Activated T-helper 1 cell treated with anti-CD3 and anti-CD28 coated beads, Interleukin-2, amount 50 U/mL, for 16 hours (primary cell): ENCODE measurements around the gene MFSD6.
"Not testable (repeated sequence)": the region's sequence is repeated elsewhere in the genome, so short reads cannot be mapped to it uniquely, and the experiment has no call there.

ENCODE experiments used
- DNase-seq, 2 donors: peaks; one replicate each; pipeline ENCODE4 v3.0.0-alpha.2; 2020; ENCODE audit warnings: low read depth in 1 of 2, low spot score in 1 of 2

MFSD6 gene

GRCh38 chr2:190497428-190497827 is 89.3 kb downstream of the MFSD6 start:
- no peak for DNase-seq

DNA sequence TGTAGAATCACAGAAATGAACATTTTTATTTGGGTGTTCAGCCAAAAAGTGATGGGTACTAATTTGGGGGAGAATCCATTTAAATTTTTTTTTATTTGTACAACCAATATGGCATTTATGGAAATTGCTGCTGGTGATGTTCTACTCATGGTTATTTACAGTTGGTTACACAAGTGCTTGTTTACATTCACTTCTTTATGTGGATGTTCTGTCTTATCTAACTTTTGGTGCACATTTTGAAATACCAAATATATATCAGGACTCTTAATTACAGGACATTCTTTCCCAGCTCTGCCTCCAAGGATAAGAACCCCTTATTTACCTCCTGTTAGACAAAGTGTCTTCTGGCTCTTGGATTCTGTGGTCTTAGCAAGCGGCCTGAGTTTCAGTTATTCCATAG is 91.1 kb downstream of the MFSD6 start:
- DNase-seq, result no peak

- no peak for DNase-seq
These were observed 91.9 kb downstream of the MFSD6 start for GRCh38 chr2:190500054-190500502.

GRCh38 chr2:190501231-190501630 is 93.1 kb downstream of the MFSD6 start:
- DNase-seq, result no peak

GRCh38 chr2:190501702-190502407 is 93.7 kb downstream of the MFSD6 start:
- no peak for DNase-seq

DNA sequence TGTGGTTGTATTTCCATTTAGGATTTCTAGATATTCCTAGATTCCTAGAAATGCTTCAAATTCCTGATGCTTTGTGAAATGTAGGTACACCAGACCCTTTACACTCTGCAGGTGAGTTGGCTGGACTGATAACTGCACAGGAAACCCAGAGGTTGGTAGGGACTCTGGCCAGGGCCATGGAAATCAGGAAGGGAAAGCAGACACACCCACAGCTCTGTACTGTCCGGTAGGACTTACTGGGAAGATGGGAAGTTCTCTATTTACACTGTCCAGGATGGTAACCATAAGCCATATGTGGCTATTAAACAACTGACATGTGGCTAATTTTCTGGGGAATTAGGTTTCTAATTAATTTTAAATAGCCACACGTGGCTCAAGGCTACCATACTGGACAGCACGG is 94.9 kb downstream of the MFSD6 start:
- DNase-seq, result no peak

- no peak for DNase-seq
These were observed 96.8 kb downstream of the MFSD6 start for GRCh38 chr2:190504912-190505311.

- DNase-seq, result no peak
These were observed 97.5 kb downstream of the MFSD6 start for GRCh38 chr2:190505696-190506095.

DNA sequence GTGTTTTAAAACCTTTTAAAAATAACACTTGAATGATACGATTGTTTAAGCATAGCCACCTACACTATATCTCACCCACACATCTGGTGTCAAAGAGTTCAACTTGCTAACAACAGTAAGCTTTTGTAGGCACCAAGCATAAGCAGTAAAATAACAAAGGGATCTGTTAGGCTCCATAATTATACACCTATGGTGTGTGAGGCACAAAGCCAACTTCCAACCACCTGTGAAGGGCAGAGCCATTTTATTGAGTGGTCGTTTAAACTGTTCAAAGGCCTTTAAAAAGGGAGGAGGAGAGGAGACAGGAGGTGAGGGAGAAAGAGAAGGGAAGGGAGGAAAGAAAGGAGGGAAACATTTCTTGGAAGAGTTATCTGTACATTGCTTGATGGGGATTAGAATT is 98.5 kb downstream of the MFSD6 start:
- no peak for DNase-seq

DNA sequence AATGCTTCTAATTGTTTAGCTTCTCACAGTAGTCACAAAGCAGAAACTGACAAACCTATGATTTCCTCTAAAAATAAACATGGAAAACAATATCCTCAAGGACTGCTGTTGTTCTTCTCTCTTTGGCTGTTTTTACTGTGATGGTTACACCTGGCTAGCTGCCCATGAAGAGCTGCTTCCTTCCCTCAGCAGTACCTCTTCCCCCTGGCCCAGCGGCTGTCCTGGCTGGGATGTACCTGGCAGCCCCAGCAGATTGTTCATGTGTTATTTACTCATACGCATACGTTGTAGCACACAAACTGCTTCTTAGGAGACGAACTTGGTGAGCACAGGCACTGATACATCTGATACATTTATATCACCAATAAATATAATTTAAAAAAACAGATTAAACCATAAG is 99.0 kb downstream of the MFSD6 start:
- no peak for DNase-seq

- not testable (repeated sequence) for DNase-seq
These were observed 101.7 kb downstream of the MFSD6 start for GRCh38 chr2:190509895-190510294.

GRCh38 chr2:190511104-190511503 is 102.9 kb downstream of the MFSD6 start:
- no peak for DNase-seq

- DNase-seq, result no peak
These were observed 104.5 kb downstream of the MFSD6 start for GRCh38 chr2:190512539-190513095.

GRCh38 chr2:190513877-190514276 is 105.7 kb downstream of the MFSD6 start:
- no peak for DNase-seq

GRCh38 chr2:190514676-190515075 is 106.5 kb downstream of the MFSD6 start:
- no peak for DNase-seq

DNA sequence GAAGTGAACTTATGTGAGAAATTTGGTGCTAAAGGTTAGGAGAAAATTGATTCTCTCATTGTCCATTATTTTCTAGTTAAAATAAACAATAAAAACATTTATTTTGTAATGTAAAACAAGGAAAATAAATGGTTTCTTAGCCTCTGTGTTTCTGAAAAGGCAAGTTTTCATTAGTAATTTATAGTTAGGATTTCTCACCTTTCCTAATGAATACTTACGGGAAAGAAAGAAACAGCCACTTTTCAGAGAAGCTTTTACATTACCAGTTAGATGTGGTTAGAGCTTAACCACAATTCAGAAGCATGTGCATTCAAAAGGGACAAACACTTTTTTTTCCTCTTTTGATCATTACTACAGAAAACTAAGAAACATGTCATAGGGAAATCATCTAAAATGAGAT is 107.5 kb downstream of the MFSD6 start:
- DNase-seq, result no peak

- no peak for DNase-seq
These were observed 109.3 kb downstream of the MFSD6 start for GRCh38 chr2:190517468-190517867.

- DNase-seq, result no peak
These were observed 112.0 kb downstream of the MFSD6 start for GRCh38 chr2:190519975-190520767.

DNA sequence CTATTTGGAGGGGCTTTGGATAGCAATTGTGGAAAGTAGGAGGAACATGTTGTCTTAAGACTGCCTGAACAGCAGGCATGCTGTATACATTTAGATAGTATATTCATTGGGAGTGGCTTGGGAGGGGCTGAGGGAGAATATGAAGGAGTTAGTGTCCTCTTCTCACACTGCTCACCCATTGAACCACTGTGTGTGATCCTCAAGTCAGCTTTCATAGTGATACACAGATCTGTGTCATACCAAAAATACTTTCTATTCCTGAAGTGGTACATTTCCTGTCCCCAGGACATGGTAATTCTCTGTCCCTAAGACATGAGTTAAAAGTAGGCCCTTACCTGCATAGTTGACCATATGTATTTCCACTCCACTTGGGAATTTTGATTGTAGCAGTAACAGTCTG is 116.8 kb downstream of the MFSD6 start:
- DNase-seq, result no peak

DNA sequence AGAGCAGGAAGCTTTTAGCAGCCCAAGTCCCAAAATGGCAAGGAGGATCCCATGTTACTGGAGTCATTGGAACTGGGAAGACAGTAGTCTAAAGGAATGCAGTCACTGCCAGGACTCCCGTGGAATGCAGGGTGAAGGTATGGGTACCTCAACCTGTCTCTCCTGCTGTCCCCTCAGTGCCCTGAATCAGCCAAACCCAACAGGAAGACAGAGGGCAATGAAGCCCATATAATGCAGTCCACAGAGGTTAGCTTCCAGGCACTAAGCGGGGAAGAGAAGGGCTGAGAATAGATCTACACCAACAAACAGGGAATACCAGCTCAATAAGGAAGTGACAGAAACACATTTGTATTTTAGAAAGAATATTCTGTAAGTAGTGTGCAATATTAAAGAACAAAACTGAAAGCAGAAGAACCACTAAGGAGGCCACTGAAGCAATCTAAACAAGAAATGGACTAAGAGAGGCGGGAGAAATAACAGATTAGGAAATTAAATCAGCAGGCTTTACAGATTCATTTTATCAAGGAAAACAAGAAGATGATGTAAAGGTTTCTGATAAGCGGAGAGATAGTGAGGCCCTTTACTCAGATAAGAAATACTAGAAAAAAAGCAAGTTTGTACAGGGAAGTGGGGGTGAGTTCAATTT is 118.1 kb downstream of the MFSD6 start:
- DNase-seq, result no peak

- DNase-seq, result no peak
These were observed 119.1 kb downstream of the MFSD6 start for GRCh38 chr2:190527214-190527613.

- DNase-seq, result no peak
These were observed 119.8 kb downstream of the MFSD6 start for GRCh38 chr2:190527918-190528317.
